GM19397 (cell line): ENCODE results near the gene LRRC17.
"Not testable (repeated sequence)": the region's sequence is repeated elsewhere in the genome, so short reads cannot be mapped to it uniquely, and the experiment has no call there.

Experiments used
- ATAC-seq: cut with Tn5 transposase; IDR thresholded peaks from one replicate; pipeline ENCODE4 v1.9.1; 2021; ENCODE audit warnings: mild to moderate bottlenecking, moderate library complexity; ENCODE audit not compliant: unreplicated experiment

Gene LRRC17

DNA sequence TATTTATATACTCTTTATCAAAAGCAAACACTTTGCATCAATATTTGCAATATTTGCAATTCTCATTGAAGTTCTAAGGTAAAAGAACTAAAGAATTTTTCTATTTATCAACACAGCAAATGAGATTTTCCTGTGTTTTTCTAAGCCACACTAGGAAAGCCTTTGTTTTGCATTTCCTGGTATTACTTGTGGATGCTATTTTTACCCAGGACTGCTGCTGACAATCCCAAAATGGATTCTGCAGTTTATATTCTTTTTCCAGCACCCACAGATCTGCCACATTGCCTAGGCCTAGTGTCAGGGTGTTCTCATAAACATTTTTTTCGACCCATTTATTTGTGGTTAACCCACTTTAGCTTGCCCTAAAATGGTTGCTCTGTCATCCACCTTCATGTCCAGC, 25.9 kb downstream of the LRRC17 start:
- no peak for ATAC-seq

DNA sequence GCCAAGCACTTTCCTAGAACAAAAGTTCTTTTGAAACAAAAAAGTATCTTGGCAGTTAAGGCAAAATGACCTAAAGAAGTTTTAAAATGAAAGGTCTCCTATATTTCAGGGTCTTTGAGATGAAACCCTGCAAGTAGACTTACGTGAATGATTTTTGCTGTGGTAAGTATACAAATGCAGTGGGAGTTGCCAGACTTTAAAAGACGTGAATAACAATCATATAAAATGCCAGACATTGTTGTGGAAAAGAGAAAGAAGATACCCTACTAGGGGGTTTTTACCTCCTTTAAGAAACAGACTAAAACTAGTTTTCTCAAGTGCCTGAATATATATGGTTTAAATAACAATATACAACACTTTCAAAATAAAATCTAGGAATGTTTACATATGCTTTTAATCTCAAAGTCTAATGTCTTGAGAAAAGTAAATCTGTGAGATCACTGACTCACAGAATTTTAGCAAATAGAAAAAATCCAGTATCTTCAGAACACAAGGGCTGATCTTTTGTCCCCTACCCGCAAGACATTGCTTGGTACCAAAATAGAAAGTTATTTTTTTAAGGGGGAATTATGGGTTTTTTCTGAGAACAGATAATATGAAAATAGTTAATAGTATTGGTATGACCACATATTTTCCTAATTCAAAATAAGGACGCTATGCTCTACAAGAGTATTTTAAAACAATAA, 29.5 kb downstream of the LRRC17 start:
- no peak for ATAC-seq

DNA sequence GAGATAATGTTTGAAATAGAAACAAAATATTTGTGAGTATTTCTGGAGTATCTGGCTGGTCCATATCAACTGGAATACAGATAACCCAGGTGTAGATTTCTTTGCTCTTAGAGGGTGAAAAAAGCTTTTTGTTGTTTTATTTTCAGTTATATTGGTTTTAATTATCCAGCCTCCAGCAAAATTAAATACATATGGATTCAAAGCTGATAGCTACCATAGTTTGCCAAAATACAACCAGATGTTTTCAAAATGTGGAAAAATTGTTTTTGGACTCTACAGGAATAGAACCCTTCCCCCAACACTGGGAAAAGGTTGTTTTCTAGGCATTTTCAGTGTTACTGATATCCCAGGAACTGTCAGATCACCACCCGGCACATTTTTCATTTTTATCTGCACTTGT, 30.1 kb downstream of the LRRC17 start:
- no peak for ATAC-seq

DNA sequence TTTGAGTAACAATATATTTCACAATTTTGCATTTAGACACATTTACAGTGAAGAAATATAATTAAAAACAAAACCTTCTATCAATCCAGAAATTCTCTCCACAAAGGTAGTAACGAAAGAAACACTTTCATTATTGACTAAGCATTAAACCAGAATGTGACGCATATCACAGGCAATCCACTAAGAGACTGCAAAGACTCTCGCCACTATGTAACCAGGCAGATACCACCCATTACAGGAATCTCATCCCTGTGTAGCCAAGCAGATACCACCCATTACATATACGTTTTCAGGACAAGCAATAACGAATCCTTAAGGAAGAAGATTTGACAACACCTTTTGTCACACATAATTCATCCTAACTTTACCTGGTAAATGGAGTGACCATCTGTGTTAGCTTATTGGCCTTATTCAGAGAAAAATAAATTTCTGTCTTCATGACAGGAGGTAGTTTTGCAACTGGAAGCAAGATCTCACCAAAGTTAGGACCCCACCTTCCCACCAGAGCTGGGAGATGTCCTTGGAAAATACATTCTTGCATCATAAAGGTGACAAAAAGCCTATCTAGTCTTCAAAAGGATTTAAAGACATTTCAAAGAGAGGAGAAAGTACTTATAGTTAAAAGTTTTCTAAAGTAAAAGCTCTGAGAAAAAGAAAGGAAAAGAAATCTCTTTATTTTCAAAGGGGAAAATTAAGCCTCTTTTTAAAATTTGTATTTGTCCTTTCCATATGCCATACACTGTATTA, 30.8 kb downstream of the LRRC17 start:
- ATAC-seq = no peak

DNA sequence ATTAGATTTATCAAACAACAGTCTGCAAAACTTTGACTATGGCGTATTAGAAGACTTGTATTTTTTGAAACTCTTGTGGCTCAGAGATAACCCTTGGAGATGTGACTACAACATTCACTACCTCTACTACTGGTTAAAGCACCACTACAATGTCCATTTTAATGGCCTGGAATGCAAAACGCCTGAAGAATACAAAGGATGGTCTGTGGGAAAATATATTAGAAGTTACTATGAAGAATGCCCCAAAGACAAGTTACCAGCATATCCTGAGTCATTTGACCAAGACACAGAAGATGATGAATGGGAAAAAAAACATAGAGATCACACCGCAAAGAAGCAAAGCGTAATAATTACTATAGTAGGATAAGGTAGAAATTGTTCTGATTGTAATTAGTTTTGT, 31.4 kb downstream of the LRRC17 start:
- no peak for ATAC-seq

DNA sequence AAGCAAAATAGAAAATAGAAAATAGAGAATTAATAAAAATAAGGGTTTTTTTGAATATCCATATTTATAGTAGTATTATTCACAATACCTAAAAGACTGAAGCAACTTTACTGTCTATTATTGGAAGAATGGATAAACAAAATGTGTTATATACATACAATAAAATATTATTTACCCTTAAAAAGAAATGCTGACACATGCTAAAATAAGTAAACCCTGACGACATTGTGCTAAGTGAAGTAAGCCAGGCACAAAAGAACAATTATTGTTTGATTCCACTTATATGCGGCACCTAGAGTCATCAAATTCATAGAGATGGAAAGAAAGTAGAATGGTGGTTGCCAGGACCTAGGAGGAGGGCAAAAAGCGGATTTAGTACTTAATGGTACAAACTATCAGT, 39.0 kb downstream of the LRRC17 start:
- ATAC-seq = no peak

DNA sequence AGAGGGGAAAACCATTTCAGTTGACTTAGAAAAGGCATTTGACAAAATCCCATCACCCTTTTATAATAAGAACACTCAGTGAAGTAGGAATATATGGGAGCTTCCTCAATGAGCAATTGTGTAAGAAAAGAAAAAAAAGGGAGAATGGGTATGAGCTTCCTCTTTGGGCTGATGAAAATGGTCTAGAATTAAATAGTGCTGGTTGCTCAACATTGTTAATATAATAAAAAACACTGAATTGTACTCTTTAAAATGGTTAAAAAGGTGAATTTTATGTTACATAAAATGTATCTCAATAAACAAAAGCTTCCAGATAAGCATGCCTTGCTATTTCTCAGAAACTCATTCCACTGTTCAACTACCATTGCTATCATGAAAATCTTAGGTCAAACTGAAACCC, 40.6 kb downstream of the LRRC17 start:
- ATAC-seq = no peak

DNA sequence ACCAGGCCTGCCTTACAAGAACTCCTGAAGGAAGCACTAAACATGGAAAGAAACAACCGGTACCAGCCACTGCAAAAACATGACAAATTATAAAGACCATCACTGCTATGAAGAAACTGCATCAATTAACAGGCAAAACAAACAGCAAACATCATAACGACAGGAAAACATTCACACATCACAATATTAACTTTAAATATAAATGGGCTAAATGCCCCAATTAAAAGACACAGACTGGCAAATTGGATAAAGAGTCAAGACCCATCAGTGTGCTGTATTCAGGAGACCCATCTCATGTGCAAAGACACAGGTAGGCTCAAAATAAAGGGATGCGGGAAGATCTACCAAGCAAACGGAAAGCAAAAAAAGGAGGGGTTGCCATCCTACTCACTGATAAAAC, 41.6 kb downstream of the LRRC17 start:
- ATAC-seq = not testable (repeated sequence)

DNA sequence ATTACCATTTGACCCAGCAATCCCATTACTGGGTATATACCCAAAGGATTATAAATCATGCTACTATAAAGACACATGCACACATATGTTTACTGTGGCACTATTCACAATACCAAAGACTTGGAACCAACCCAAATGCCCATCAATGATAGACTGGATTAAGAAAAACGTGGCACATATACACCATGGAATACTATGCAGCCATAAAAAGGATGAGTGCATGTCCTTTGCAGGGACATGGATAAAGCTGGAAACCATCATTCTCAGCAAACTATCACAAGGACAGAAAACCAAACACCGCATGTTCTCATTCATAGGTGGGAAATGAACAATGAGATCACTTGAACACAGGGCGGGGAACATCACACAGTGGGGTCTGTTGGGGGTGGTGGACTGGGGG, 45.2 kb downstream of the LRRC17 start:
- not testable (repeated sequence) for ATAC-seq

DNA sequence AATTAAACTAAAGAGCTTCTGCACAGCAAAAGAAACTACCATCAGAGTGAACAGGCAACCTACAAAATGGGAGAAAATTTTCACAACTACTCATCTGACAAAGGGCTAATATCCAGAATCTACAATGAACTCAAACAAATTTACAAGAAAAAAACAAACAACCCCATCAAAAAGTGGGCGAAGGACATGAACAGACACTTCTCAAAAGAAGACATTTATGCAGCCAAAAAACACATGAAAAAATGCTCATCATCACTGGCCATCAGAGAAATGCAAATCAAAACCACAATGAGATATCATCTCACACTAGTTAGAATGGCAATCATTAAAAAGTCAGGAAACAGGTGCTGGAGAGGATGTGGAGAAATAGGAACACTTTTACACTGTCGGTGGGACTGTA, 49.2 kb downstream of the LRRC17 start:
- ATAC-seq = not testable (repeated sequence)

DNA sequence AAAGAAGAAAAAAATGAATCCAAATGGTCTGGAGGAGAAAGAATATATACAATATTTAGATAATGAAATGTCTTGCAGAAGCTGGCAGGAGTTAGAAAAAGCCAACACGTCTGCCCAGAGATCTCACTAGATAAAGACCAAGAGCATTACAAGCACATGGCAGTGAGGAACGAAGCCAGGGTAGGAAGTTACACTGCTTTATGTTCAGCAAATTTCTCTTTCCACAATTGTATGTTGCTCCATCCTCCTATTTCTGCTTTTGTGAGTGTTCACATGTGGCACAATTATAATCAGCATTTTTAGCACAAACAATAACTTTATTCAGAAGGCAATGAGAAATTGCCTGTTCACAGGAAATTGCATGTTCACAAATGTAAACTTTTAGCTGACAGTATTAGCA, 53.7 kb downstream of the LRRC17 start:
- no peak for ATAC-seq

DNA sequence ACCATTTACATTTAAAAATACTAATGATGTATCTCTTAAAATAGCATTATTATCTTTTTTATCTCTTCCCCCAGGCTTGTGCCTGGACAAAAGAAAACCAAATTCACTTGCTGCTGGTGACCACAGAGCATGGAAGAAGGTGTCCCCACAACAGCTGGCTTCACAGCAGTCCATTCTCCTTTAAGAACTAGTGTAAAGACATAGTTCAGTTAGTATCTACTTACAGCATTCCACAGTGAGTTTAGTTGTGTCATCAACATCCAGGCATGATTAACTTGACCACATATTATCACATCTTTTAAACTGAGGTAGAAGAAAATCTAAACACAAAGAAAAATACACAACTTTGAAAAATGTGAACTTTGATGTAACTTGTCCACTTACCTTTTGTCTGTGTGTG, 55.0 kb downstream of the LRRC17 start:
- ATAC-seq = no peak

DNA sequence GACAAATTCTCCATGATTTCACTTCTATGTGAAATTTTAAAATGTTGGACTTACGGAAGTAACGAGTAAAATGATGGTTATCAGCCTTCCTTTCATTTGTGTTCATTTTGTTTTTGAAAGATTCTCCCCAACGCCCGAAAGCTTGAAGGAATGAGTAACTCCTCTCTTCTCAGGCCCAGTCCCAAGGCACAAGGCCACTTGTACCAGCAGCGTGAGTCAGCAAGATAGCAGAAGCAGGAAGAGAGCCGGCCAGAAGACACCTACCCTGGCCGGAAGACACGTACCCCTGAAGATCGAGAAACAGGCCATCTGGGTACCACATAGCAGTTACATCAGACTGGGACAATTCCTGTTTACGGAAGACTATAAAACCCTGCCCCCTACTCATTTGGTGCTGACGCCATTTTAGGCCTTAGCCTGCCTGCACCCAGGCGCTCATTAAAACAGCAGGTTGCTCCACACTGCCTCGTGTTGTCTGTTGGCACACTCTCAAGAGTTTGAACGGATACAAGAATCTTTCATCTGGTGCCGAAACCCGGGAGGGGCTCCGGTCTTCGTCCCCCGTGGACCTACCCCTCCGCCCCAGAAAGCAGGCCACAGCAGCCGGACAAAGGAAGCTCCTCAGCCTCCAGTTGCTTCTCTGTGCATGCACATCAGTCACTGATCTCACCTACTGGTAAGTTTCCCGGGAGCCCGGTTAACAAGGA, 60.4 kb downstream of the LRRC17 start:
- no peak for ATAC-seq

DNA sequence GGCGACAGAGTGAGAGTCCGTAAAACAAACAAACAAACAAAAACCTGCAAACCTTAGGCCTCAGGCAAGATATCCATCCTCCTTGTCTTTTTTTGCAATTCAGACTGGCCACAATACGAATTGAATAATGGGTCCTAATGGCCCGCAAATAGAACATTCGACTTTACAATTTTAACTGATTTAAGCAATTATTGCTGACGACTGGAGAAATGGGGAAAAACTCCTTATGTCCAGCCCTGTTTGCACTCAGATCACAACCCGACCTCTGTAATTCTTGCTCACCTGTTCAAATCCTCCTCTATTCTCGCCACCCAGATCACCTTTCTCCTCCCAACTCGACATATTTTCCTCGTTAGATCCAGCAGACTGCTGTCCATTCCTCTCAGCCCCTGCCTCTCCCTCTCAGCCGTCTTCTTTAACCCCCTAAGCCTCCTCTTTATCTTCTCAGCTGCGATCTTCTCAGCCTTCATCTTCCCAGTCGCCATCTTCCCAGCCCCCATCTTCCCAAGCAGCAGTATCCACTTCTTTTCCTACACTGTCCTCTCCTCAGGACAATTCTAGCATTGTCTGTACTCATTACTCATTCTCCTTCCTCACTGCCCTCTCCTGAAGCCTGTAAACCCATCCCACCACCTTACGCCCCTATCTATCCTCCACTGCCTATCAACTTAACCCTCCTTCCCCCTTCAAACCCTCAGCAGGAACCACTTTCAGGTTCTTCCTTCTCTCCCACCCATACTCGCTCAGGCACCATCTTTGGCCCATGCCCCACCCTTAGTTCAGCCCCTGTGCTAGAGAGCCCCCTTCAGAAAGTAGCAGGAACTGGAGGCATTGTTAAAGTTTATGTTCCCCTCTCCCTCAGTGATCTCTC, 61.8 kb downstream of the LRRC17 start:
- no peak for ATAC-seq

DNA sequence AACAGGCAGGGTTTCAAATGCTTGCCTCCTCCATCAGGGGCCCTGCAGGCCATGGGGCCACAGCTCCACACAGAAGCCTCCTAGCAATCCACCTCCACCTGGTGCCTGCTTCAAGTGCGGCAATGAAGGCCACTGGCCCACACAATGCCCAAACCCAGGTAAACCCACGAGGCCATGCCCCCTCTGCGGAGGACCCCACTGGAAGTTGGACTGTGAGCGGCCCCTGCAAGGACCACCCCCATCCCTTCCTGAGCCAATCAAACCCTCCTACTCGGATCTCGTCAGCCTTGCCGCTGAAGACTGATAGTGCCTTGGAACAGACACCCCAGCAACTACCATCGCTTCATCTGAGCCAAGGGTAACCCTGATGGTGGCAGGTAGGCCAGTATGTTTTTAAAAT, 63.1 kb downstream of the LRRC17 start:
- ATAC-seq = no peak

DNA sequence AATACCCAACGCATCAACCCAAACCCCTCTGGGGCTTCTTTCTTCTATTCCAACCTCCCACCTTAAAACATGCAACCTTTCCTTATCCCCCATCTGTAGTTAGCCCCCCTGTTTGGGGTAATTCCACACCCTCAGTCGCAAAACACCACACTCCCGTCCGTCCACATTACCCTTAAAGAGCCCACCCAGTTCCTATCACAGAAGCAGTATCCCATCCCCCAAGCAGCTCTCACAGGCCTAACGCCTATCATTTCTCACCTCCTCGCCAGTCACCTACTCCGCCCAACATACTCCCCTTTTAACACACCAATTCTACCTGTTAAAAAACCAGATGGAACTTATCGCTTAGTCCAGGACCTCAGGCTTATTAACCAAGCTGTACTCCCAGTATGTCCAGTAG, 63.7 kb downstream of the LRRC17 start:
- no peak for ATAC-seq

DNA sequence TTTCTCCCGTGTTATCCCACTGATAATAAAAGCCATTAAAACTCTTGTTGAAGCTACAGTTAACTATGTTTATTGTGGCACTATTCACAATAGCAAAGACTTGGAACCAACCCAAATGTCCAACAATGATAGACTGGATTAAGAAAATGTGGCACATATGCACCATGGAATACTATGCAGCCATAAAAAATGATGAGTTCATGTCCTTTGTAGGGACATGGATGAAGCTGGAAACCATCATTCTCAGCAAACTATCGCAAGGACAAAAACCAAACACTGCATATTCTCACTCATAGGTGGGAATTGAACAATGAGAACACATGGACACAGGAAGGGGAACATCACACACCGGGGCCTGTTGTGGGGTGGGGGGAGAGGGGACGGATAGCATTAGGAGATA, 64.8 kb downstream of the LRRC17 start:
- ATAC-seq = not testable (repeated sequence)

DNA sequence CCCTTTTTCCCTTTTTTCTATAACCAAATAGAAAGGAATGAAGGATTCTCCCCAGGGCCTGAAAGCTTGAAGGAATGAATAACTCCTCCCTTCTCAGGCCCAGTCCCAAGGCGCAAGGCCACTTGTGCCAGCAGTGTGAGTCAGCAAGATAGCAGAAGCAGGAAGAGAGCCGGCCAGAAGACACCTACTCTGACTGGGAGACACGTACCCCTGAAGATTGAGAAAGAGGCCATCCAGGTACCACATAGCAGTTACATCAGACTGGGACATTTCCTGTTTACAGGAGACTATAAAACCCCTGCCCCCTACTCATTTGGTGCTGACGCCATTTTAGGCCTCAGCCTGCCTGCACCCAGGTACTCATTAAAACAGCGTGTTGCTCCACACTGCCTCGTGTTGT, 65.5 kb downstream of the LRRC17 start:
- no peak for ATAC-seq

DNA sequence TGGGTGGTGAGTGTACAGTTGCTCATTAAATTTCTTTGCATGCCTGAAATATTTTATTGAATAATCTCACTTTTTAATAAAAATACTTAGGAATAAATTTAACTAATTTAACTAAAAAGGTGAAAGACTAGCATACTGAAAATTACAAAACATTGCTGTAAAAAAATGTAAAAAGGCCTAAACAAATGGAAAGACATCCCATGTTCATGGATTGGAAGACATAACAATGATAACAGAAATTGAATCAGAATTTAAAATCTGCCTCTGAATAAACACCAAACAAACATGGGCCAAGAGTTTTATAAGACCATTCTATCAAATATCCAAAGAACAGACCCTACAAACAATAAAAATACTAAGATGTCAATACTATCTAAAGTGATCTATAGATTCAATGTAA, 66.9 kb downstream of the LRRC17 start:
- no peak for ATAC-seq

DNA sequence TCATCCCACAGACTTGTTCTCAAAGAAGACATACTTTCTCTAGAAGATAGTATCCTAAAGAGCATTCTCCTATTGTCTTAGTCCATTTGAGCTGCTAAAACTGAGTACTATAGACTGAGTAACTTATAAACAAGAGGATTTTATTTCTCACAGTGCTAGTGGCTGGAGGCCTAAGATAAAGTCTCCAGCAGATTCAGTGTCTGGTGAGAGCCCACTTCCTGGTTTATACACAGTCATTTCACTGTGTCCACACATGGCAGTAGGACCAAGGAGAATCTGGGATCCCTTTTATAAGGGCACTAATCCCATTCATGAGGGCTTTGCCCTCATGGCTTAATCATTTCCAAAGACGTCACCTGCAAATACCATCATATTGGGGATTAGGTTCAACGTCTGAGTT, 68.7 kb downstream of the LRRC17 start:
- ATAC-seq = no peak

DNA sequence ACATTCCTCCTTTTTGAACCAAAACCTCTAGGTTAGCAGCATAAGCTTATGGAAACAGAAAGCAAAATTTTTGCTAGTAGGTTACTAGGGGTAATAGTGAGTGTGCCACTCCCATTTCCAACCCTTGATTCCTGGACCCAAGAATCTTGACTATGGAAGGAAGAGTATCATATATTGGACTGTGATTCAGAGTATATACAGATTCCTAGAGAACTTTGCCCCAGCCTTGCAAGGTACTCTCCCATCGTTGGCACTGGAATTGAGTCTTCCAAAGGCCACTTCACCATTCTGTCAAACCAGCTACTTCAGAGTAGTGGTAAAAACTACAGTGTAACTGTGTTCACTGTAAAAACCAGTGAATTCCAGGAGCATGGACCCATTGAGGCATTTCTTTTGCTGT, 69.4 kb downstream of the LRRC17 start:
- ATAC-seq = no peak
